Stimulated activated naive CD8-positive, alpha-beta T cell treated with anti-CD3 and anti-CD28 coated beads, Interleukin-15, amount 100 ng/mL, for 72 hours (primary cell): ENCODE measurements around the gene HSD17B14.
"Not testable (repeated sequence)": the region's sequence is repeated elsewhere in the genome, so short reads cannot be mapped to it uniquely, and the experiment has no call there.

Experiments used
- ATAC-seq: fragments of 150-1000 bp; cut with Tn5 transposase; 2 replicates; pipeline ENCODE4 v1.10.0; 2021; ENCODE audit warnings: mild to moderate bottlenecking, moderate library complexity
- DNase-seq, 2 donors: peaks; one replicate each; pipeline ENCODE4 v3.0.0; 2021 to 2022
- H3K27ac Mint-ChIP-seq, 2 donors: one replicate each; pipeline ENCODE4 v1.8.0; 2022; ENCODE audit warnings: mild to moderate bottlenecking in 2 of 2, mixed read lengths in 2 of 2, moderate library complexity in 2 of 2
- H3K27me3 Mint-ChIP-seq: one replicate; pipeline ENCODE4 v1.8.0; 2022; ENCODE audit warnings: mixed read lengths
- H3K4me1 Mint-ChIP-seq: one replicate; pipeline ENCODE4 v1.8.0; 2022; ENCODE audit warnings: mild to moderate bottlenecking, mixed read lengths
- H3K4me3 Mint-ChIP-seq, 2 donors: one replicate each; pipeline ENCODE4 v1.8.0; 2022; ENCODE audit warnings: mild to moderate bottlenecking in 2 of 2, mixed read lengths in 2 of 2, moderate library complexity in 1 of 2
- H3K9me3 Mint-ChIP-seq, 2 donors: one replicate each; pipeline ENCODE4 v1.8.0; 2022; ENCODE audit warnings: mixed read lengths in 2 of 2

Gene HSD17B14

DNA sequence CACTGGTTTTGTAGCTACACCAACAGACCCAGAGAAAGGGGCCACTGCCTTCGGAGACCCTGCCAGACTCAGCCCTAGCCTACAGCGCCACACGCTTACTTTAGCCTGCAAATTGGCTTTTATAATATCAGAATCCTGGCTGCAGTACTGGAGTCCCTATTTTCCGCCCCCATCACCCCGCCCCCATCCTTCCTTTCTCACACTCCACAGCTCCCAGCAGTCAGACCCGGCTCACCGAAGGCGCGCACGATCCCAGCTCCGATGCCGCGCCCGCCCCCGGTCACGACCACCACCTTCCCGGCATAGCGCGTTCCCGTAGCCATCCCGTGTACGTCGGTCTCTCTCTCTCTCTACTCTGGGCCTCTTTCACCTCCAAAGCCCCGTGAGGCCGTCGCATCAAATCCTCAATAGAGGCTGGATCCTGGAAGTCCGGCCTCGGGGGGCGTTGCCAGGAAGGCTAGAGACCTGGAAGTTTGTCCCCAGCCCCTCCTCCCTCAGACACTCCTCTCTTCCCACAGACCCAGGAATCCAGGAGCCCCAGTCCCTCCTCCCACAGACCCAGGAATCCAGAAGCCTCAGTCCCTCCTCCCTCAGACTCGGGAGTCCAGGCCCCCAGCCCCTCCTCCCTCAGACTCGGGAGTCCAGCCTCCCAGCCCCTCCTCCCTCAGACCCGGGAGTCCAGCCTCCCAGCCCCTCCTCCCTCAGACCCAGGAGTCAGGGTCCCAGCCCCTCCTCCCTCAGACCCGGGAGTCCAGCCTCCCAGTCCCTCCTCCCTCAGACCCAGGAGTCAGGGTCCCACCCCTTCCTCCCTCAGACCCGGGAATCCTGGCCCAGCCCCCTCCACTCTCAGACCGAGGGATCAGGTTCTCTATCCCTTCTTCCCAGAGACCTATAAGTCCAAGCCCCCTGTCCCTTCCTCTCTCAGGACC lies at the start of gene HSD17B14:
HSD17B14 (minus strand) TSS at position 403 of the 929 bp plus-strand sequence; CDS start at position 323, 80 bp downstream.
- DNase-seq (peak in 1 of 2 donors; percentile 19), ATAC-seq (peak; percentile 34)
- no peaks in the 10 kb centered on the region for H3K9me3 Mint-ChIP-seq
- peaks cover 28% of the 10 kb centered on the region for H3K4me1 Mint-ChIP-seq
- H3K4me3 Mint-ChIP-seq: peak within 1 kb of the TSS; percentile 86 to 90
- no peaks in the 10 kb centered on the region for H3K27me3 Mint-ChIP-seq
- H3K27ac Mint-ChIP-seq: peak within 1 kb of the TSS; percentile 68 to 93

DNA sequence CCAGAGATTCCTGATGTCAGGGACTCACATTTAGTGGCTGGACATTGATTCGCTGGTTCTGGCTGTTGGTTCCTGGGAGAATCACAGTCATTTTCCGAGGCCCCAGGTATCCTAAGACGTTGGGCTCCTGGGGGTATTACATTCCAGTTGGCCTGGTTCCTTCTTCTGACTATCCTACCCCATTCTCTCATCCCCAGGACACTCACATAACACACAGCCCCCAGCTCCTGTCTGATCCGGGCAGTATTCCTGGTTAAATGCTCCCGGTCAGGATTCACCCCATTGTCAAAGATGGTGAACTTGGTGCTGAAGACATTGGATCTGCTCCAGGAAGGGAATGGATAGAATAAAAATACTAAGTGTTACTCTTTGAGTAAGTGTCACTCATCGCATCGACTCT lies 47.4 kb upstream of the HSD17B14 start:
- ATAC-seq: no peak
- Mint-ChIP-seq H3K9me3 (no peaks in the 10 kb centered on the region), H3K4me3 (no peak overlapping the region), H3K27ac (peak overlapping the region in 1 of 2 donors; percentile 65), H3K4me1 (peaks cover 2% of the 10 kb centered on the region), H3K27me3 (no peaks in the 10 kb centered on the region)
- DNase-seq: no peak

DNA sequence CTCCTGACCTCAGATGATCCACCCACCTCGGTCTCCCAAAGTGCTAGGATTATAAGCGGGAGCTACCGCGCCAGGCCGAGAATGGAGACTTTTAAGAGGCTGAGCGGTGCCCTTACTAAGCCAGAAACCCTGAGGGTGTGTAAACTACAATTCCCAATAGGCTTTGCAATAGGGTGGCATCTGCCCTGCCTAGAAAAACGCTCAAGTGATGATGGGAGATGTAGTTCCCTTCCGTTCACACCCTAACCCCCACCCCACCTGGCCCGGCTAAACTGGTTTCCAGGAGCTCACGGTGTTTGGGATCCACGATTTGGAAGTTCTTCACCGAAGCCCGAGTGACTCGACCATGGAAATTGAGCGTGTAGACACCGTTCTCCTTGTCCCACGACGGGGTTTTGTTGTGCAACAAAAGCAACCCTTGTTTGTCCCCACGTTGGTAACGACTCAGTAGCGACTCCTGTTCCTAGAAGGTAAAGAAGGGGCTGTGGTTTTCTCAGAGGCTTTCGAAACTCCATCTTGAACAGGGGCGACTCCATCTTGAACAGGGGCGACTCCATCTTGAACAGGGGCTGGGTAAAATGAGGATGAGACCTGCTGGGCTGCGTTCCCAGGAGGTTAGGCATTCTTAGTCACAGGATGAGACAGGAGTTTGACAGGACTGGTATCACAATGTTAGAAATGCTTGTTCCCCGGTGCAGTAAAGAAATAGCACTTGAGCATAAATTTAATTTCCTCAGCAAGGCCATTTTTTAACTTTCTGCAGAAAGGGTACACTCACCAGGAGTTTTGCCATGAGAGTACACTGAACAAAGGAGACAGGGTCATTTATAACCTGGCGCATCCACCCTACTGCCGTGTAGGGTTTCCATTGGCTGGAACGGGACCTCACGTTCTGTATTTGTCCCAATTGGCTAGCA lies 45.7 kb upstream of the HSD17B14 start:
- peak; percentile 70 for ATAC-seq
- Mint-ChIP-seq H3K27me3 (no peaks in the 10 kb centered on the region), H3K4me1 (peaks cover 17% of the 10 kb centered on the region), H3K9me3 (no peaks in the 10 kb centered on the region), H3K27ac (no peak overlapping the region), H3K4me3 (no peak overlapping the region)
- DNase-seq: peak in 1 of 2 donors; percentile 32

DNA sequence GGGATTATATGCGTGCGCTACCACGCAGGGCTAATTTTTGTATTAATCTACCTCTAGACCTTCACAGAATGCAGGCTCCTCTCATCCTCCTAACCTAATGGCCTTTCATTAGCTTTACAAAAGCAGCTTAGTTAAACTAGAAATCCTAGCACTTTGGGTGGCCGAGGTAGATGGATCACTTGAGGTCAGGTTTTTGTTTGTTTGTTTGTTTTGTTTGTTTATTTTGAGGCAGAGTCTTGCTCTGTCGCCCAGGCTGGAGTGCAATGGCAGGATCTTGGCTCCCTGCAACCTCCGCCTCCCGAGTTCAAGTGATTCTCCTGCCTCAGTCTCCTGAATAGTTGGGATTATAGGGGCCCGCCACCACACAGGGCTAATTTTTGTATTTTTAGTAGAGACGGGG lies 43.4 kb upstream of the HSD17B14 start:
- not testable (repeated sequence) for H3K4me3 Mint-ChIP-seq

DNA sequence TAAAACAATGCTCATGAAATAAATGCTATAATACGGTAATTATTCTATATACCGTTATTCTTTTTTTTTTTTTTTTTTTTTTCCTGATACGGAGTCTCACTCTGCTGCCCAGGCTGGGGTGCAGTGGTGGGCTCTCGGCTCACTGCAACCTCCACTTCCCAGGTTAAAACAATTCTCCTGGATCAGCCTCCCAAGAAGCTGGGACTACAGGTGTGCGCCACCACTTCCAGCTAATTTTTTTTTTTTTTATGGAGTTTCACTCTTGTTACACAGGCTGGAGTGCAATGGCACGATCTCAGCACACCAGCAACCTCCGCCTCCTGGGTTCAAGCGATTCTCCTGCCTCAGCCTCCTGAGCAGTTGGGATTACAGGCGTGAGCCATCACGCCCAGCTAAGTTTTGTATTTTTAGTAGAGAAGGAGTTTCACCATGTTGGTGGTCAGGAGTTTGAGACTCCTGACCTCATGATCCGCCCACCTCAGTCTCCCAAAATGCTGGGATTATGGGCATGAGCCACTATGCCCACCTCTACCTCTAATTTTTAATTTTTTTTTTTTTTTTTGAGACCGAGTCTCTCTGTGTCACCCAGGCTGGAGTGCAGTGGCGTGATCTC lies 42.8 kb upstream of the HSD17B14 start:
- H3K27ac Mint-ChIP-seq: peak overlapping the region in 1 of 2 donors; percentile 95

More for the DNA sequence above, 43.4 kb upstream of the HSD17B14 start:
- not testable (repeated sequence) for H3K27me3 Mint-ChIP-seq, H3K9me3 Mint-ChIP-seq, DNase-seq, ATAC-seq
- Mint-ChIP-seq H3K4me1 (peaks cover 36% of the 10 kb centered on the region), H3K27ac (peak overlapping the region in 1 of 2 donors; percentile 34)

GRCh38 chr19:48878196-48879024 lies 42.1 kb upstream of the HSD17B14 start:
- H3K4me1 Mint-ChIP-seq: peaks cover 49% of the 10 kb centered on the region
- H3K27ac Mint-ChIP-seq: peak overlapping the region; percentile 63 to 95
- DNase-seq (peak in 1 of 2 donors; percentile 47), ATAC-seq (no peak)
- no peaks in the 10 kb centered on the region for H3K27me3 Mint-ChIP-seq
- peak overlapping the region; percentile 34 to 36 for H3K4me3 Mint-ChIP-seq
- no peaks in the 10 kb centered on the region for H3K9me3 Mint-ChIP-seq

More for the DNA sequence above, 42.8 kb upstream of the HSD17B14 start:
- no peaks in the 10 kb centered on the region for H3K9me3 Mint-ChIP-seq
- DNase-seq (no peak), ATAC-seq (no peak)
- H3K4me1 Mint-ChIP-seq: peaks cover 42% of the 10 kb centered on the region
- H3K4me3 Mint-ChIP-seq: no peak overlapping the region
- no peaks in the 10 kb centered on the region for H3K27me3 Mint-ChIP-seq

DNA sequence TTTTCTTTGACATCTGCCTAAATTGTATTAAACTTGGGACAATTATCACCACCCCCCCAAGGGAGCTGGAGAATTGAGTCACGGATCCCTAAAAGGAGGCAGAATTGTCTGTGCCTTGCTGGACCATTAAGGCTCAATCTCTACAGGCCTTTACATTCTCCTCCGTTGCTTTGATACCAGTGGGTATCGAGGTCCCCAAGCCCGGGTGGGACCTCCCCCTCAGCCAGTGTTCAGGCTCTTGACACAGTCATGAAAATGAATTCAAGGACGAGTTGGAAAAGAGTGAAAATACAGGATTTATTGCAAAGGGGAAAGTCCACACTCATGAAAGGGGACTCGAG lies 41.5 kb upstream of the HSD17B14 start:
- DNase-seq (no peak), ATAC-seq (no peak)
- H3K27ac Mint-ChIP-seq: peak overlapping the region; percentile 63 to 95
- no peaks in the 10 kb centered on the region for H3K27me3 Mint-ChIP-seq
- H3K9me3 Mint-ChIP-seq: no peaks in the 10 kb centered on the region
- peaks cover 52% of the 10 kb centered on the region for H3K4me1 Mint-ChIP-seq
- peak overlapping the region; percentile 34 to 45 for H3K4me3 Mint-ChIP-seq

GRCh38 chr19:48876043-48876981 lies 40.0 kb upstream of the HSD17B14 start:
- peak overlapping the region; percentile 96 for H3K4me3 Mint-ChIP-seq
- not testable (repeated sequence) for ATAC-seq, H3K27me3 Mint-ChIP-seq, H3K9me3 Mint-ChIP-seq
- peaks cover 56% of the 10 kb centered on the region for H3K4me1 Mint-ChIP-seq
- peak; percentile 66 to 69 for DNase-seq
- H3K27ac Mint-ChIP-seq: peak overlapping the region; percentile 100

DNA sequence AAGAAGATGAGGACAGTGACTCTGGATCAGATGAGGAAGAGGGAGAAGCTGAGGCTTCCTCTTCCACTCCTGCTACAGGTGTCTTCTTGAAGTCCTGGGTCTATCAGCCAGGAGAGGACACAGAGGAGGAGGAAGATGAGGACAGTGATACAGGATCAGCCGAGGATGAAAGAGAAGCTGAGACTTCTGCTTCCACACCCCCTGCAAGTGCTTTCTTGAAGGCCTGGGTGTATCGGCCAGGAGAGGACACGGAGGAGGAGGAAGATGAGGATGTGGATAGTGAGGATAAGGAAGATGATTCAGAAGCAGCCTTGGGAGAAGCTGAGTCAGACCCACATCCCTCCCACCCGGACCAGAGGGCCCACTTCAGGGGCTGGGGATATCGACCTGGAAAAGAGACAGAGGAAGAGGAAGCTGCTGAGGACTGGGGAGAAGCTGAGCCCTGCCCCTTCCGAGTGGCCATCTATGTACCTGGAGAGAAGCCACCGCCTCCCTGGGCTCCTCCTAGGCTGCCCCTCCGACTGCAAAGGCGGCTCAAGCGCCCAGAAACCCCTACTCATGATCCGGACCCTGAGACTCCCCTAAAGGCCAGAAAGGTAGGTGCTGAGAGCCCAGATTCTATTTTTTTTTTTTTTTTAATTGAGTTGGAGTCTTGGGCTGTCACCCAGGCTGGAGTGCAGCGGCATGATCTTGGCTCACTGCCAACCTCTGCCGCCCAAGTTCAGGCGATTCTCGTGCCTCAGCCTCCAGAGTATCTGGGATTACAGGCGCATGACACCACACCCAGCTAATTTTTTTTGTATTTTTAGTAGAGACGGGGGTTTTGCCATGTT lies 38.2 kb upstream of the HSD17B14 start:
- Mint-ChIP-seq H3K4me1 (peaks cover 56% of the 10 kb centered on the region), H3K27me3 (no peaks in the 10 kb centered on the region), H3K9me3 (no peaks in the 10 kb centered on the region), H3K4me3 (peak overlapping the region; percentile 96), H3K27ac (peak overlapping the region; percentile 100)
- DNase-seq (peak in 1 of 2 donors; percentile 62), ATAC-seq (peak; percentile 3)

DNA sequence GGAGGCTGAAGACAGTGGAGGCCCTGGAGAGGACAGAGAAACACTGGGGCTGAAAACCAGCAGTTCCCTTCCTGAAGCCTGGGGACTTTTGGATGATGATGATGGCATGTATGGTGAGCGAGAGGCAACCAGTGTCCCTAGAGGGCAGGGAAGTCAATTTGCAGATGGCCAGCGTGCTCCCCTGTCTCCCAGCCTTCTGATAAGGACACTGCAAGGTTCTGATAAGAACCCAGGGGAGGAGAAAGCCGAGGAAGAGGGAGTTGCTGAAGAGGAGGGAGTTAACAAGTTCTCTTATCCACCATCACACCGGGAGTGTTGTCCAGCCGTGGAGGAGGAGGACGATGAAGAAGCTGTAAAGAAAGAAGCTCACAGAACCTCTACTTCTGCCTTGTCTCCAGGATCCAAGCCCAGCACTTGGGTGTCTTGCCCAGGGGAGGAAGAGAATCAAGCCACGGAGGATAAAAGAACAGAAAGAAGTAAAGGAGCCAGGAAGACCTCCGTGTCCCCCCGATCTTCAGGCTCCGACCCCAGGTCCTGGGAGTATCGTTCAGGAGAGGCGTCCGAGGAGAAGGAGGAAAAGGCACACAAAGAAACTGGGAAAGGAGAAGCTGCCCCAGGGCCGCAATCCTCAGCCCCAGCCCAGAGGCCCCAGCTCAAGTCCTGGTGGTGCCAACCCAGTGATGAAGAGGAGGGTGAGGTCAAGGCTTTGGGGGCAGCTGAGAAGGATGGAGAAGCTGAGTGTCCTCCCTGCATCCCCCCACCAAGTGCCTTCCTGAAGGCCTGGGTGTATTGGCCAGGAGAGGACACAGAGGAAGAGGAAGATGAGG lies 37.4 kb upstream of the HSD17B14 start:
- DNase-seq: peak in 1 of 2 donors; percentile 55
- ATAC-seq: no peak
- Mint-ChIP-seq H3K27me3 (no peaks in the 10 kb centered on the region), H3K9me3 (no peaks in the 10 kb centered on the region), H3K4me1 (peaks cover 57% of the 10 kb centered on the region), H3K27ac (peak overlapping the region; percentile 100), H3K4me3 (peak overlapping the region; percentile 96)

DNA sequence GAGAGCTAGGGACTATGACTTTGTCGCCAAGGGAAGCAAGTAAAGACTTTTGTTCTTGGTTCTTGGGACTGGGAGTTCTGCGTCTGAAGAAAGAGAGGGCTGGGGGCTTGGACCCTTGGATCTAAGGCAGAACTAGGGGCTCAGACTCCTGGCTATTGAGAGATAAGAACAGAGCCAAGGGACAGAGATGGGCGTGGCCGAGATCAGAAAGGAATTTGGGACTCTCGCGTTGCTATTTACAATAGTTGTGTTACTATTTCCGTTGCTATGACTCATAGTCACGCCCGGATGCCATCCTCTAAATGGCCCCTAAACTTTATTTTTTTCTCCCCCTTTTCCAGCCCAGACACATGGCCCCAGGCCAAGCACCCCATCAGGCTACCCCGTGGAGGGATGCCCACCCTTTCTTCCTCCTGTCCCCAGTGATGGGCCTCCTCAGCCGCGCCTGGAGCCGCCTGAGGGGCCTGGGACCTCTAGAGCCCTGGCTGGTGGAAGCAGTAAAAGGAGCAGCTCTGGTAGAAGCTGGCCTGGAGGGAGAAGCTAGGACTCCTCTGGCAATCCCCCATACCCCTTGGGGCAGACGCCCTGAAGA lies 36.7 kb upstream of the HSD17B14 start:
- Mint-ChIP-seq H3K4me3 (peak overlapping the region; percentile 96), H3K27ac (peak overlapping the region; percentile 100), H3K27me3 (no peaks in the 10 kb centered on the region), H3K4me1 (peaks cover 57% of the 10 kb centered on the region), H3K9me3 (no peaks in the 10 kb centered on the region)
- ATAC-seq (peak; percentile 53), DNase-seq (peak; percentile 74 to 87)
